ENCODE measurements around the gene JCHAIN. TPM values are rescaled to one million over a fixed set of nuclear protein-coding genes. Genes with fewer than 3 reads are reported as not detected.
A peak's percentile ranks its signal among the peaks of the same experiment; 100 is the strongest.

JCHAIN gene
- total RNA-seq, 2 donors from 2014 or later, result 0.49 TPM; not detected in 1

GRCh38 chr4:70619778-70620177 lies 46.5 kb downstream of the JCHAIN start:
- Mint-ChIP-seq H3K4me3 (no peak overlapping the region), H3K36me3 (ENCODE audit: insufficient read depth in 2 of 2) (no peaks in the 10 kb centered on the region), H3K27ac (no peak overlapping the region), H3K27me3 (ENCODE audit: low read depth) (no peaks in the 10 kb centered on the region), H3K9me3 (peaks cover 0 to 4% of the 10 kb centered on the region in 2 donors), H3K4me1 (ENCODE audit: low read depth) (peaks cover 12% of the 10 kb centered on the region)
- ATAC-seq (replicated peaks in 1 of 2) (peak; percentile 27 to 38), DNase-seq (no peak)

GRCh38 chr4:70619288-70619687 lies 47.0 kb downstream of the JCHAIN start:
- Mint-ChIP-seq H3K9me3 (peaks cover 0 to 4% of the 10 kb centered on the region in 2 donors), H3K4me3 (no peak overlapping the region), H3K27ac (no peak overlapping the region), H3K36me3 (ENCODE audit: insufficient read depth in 2 of 2) (no peaks in the 10 kb centered on the region), H3K4me1 (ENCODE audit: low read depth) (peaks cover 13% of the 10 kb centered on the region), H3K27me3 (ENCODE audit: low read depth) (peaks cover under 1% of the 10 kb centered on the region)
- ATAC-seq (replicated peaks in 1 of 2), result peak; percentile 70 to 72
- DNase-seq, result no peak

- H3K36me3 Mint-ChIP-seq (ENCODE audit: insufficient read depth in 2 of 2), result no peaks in the 10 kb centered on the region
- peaks cover 0 to 3% of the 10 kb centered on the region in 2 donors for H3K9me3 Mint-ChIP-seq
- ATAC-seq (replicated peaks in 1 of 2) (no peak), DNase-seq (no peak)
- no peak overlapping the region for H3K27ac Mint-ChIP-seq
- peak overlapping the region; percentile 37 to 49 for H3K4me3 Mint-ChIP-seq
- peaks cover 15% of the 10 kb centered on the region for H3K27me3 Mint-ChIP-seq (ENCODE audit: low read depth)
- H3K4me1 Mint-ChIP-seq (ENCODE audit: low read depth), result peaks cover 26% of the 10 kb centered on the region
Observed at GRCh38 chr4:70614184-70614555, 52.1 kb downstream of the JCHAIN start.

DNA sequence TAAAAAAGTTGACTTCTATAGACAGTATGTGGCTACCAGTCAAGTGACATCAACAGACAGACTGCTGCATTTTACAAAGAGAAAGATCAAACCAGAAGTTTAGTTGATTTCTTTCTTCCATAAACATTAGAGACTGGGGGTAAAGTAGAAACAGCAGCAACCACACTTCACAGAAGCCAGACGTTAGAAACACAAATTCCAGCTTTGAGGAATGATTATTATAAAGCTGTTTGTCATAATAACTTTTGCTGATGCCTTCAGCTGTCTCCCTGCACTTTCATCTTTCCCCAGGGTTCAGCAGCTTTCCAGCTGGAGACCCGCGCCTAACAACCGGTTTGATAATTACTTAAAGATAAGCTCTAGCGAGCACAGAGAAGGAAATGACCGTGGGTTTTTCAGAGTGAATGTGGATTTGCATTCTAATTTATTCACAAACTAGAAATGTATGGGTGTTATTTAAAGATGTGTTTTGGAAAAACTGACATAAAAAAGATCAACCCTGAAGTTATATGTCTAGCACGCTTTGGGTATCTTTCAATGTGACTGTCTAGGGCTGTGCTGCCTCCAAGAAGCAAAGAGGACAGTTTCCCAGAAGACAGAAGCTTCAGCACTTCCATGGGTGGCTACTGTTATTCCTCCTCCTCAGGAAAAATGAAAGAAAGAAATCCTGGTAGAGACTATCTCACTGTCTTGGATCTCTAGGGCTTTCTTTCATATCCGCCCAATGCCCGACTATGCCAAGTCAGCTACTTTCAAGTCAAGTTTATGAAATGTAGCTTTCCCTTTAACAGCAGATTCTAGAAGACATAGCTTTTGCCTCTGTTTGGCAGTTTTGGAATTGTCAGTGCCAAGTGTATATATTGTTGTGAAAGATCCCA lies 52.8 kb downstream of the JCHAIN start:
- Mint-ChIP-seq H3K27ac (no peak overlapping the region), H3K36me3 (ENCODE audit: insufficient read depth in 2 of 2) (no peaks in the 10 kb centered on the region), H3K4me3 (peak overlapping the region; percentile 37 to 49), H3K4me1 (ENCODE audit: low read depth) (peaks cover 26% of the 10 kb centered on the region), H3K9me3 (no peaks in the 10 kb centered on the region), H3K27me3 (ENCODE audit: low read depth) (peaks cover 15% of the 10 kb centered on the region)
- ATAC-seq (replicated peaks in 1 of 2) (peak; percentile 15 to 37), DNase-seq (no peak)

DNA sequence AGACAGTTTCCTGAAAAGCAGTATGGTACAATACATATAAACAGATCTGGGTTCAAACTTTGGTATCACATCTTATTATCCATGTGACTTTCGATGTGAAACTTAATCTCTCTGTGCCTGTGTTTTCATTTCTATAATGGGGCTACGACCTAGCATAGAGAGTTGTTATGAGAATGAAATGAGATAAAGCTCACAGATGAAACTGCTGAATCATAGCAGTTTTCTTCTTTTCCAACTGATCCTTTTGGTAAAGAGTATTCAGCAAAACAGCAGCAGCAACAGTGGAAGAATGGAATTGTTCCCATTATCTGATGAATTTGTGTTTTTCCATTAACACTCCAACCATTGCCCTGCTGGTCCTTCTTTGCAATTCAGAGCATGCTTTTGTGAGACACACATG lies 58.0 kb downstream of the JCHAIN start:
- ATAC-seq (replicated peaks in 1 of 2), result no peak
- H3K36me3 Mint-ChIP-seq (ENCODE audit: insufficient read depth in 2 of 2), result no peaks in the 10 kb centered on the region
- H3K9me3 Mint-ChIP-seq, result no peaks in the 10 kb centered on the region

DNA sequence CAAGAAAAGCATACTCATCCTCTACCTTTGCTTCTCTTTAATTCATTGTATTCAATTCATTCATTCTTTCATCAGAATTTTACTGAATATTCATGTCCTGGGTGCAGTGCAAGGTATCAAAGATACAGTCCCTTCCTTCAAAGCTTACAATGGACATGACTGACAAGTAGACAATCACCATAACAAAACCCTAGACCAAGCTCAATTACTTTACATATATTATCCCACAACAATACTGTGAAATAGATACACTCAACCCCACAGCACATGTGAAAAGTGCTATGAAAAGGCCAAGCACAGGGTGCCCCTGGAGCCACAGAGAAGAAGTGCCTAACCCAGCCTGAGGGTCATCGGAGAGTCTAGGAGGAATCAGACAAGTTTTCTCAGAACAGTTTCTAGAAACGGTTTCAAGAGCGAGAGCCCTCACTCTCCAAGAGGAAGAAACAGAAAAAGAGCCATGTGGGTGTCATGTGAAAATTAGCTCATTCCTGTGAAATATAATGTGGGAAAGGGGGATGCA lies 58.9 kb downstream of the JCHAIN start:
- Mint-ChIP-seq H3K4me1 (ENCODE audit: low read depth) (no peaks in the 10 kb centered on the region), H3K27me3 (ENCODE audit: low read depth) (peaks cover 6% of the 10 kb centered on the region), H3K4me3 (no peak overlapping the region), H3K36me3 (ENCODE audit: insufficient read depth in 2 of 2) (no peaks in the 10 kb centered on the region), H3K27ac (no peak overlapping the region), H3K9me3 (no peaks in the 10 kb centered on the region)
- ATAC-seq (replicated peaks in 1 of 2), result no peak
- no peak for DNase-seq

More for the DNA sequence above, 58.0 kb downstream of the JCHAIN start:
- Mint-ChIP-seq H3K4me3 (no peak overlapping the region), H3K27ac (no peak overlapping the region), H3K4me1 (ENCODE audit: low read depth) (peaks cover 4% of the 10 kb centered on the region), H3K27me3 (ENCODE audit: low read depth) (peaks cover 11% of the 10 kb centered on the region)
- DNase-seq, result no peak

GRCh38 chr4:70606459-70606858 lies 59.8 kb downstream of the JCHAIN start:
- Mint-ChIP-seq H3K27me3 (ENCODE audit: low read depth) (peaks cover 6% of the 10 kb centered on the region), H3K27ac (no peak overlapping the region), H3K4me1 (ENCODE audit: low read depth) (no peaks in the 10 kb centered on the region), H3K9me3 (no peaks in the 10 kb centered on the region), H3K36me3 (ENCODE audit: insufficient read depth in 2 of 2) (no peaks in the 10 kb centered on the region), H3K4me3 (no peak overlapping the region)
- ATAC-seq (replicated peaks in 1 of 2) (no peak), DNase-seq (no peak)

Other genes with a start within 250 kb of the JCHAIN start
- gene MUC7, start 194.3 kb downstream of the JCHAIN start, total RNA-seq, result not detected
- gene AMTN, start 147.9 kb downstream of the JCHAIN start, total RNA-seq, result not detected
- not detected for gene AMBN, start 74.3 kb downstream of the JCHAIN start, total RNA-seq
- not detected for gene ENAM, start 37.8 kb downstream of the JCHAIN start, total RNA-seq
- gene UTP3, start 22.0 kb upstream of the JCHAIN start, total RNA-seq, result 10 to 100 TPM; 24.3 to 26.0 TPM
- 10 to 100 TPM; 27.6 to 30.2 TPM for gene RUFY3, start 55.5 kb upstream of the JCHAIN start, total RNA-seq
- gene GRSF1, start 173.4 kb upstream of the JCHAIN start, total RNA-seq, result 100 to 1,000 TPM; 107 to 132 TPM
- gene MOB1B, start 235.9 kb upstream of the JCHAIN start, total RNA-seq, result 10 to 100 TPM; 27.6 to 34.3 TPM